ENCODE measurements around the gene TNFAIP8L2. TPM values are rescaled to one million over a fixed set of nuclear protein-coding genes. Genes with fewer than 3 reads are reported as not detected.
A peak's percentile ranks its signal among the peaks of the same experiment; 100 is the strongest.

The TNFAIP8L2 gene
- total RNA-seq, 1 experiment from 2014 or later = not detected

- DNase-seq (no peak), ATAC-seq (no peak)
- no peaks in the 10 kb centered on the region for H3K9me2 ChIP-seq (replicated peaks; ENCODE audit: low read length)
- peak overlapping the region; percentile 94 for H3K4me2 ChIP-seq (ENCODE audit: low read length)
- no peaks in the 10 kb centered on the region; the same call in 1 of the 2 replicates for H3K36me3 ChIP-seq (ENCODE audit: low read depth, low read length)
- ChIA-PET CTCF (no interaction called here), POLR2A (ENCODE audit: unreplicated experiment) (interaction anchor here (0.5 to 1.1 kb wide), 2 partner anchors 22 to 36 kb away, joined by 3 to 7 read pairs; no protein-coding TSS in a partner anchor)
- H3K9me3 ChIP-seq (ENCODE audit: low read length) = no peaks in the 10 kb centered on the region
- H3K4me3 ChIP-seq (ENCODE audit: low read length) = peak overlapping the region; percentile 85
- H3K27me3 ChIP-seq (ENCODE audit: low read length) = no peaks in the 10 kb centered on the region
- no peaks in the 10 kb centered on the region for H3F3A ChIP-seq (ENCODE audit: low read length, unreplicated experiment)
- H3K79me2 ChIP-seq (ENCODE audit: low read length) = peaks cover 32% of the 10 kb centered on the region
- H2AFZ ChIP-seq (ENCODE audit: low read length) = 0 out of 2 replicates have a peak overlapping the region, but pooled peaks have one; percentile 96
- TF ChIP-seq EZH2 (IDR thresholded peaks at IDR 0.05; ENCODE audit: low read length, unreplicated experiment) (no peak), CTCF (conservative IDR thresholded peaks at IDR 0.05; ENCODE audit: low read depth, low read length) (no peak), EZH2phosphoT487 (IDR thresholded peaks at IDR 0.05; ENCODE audit: borderline replicate concordance, low read length) (no peak)
- BruUV-seq (replicated peaks) = no TSS peak
- intact Hi-C loops (cut with micrococcal nuclease) = no loop called here
- no peaks in the 10 kb centered on the region for H4K20me1 ChIP-seq (ENCODE audit: low read length)
- H3K27ac ChIP-seq (ENCODE audit: low read length) = no peak overlapping the region
- H3K9ac ChIP-seq (ENCODE audit: low read length) = peak overlapping the region; percentile 87
- peaks cover 18% of the 10 kb centered on the region for H3K4me1 ChIP-seq (ENCODE audit: insufficient read depth, low read length)
These were observed 10.7 kb downstream of the TNFAIP8L2 start for GRCh38 chr1:151167116-151167515.

GRCh38 chr1:151171190-151171589 lies 14.7 kb downstream of the TNFAIP8L2 start:
- Histone ChIP-seq H3K27ac (ENCODE audit: low read length) (no peak overlapping the region), H3K4me2 (ENCODE audit: low read length) (no peak overlapping the region), H3K79me2 (ENCODE audit: low read length) (peaks cover 12% of the 10 kb centered on the region), H3K4me1 (ENCODE audit: insufficient read depth, low read length) (peaks cover 7% of the 10 kb centered on the region), H4K20me1 (ENCODE audit: low read length) (no peaks in the 10 kb centered on the region), H3K27me3 (ENCODE audit: low read length) (no peaks in the 10 kb centered on the region), H2AFZ (ENCODE audit: low read length) (no peak overlapping the region), H3F3A (ENCODE audit: low read length, unreplicated experiment) (no peaks in the 10 kb centered on the region), H3K9me2 (replicated peaks; ENCODE audit: low read length) (no peaks in the 10 kb centered on the region), H3K9me3 (ENCODE audit: low read length) (no peaks in the 10 kb centered on the region), H3K36me3 (ENCODE audit: low read depth, low read length) (peaks cover 5% of the 10 kb centered on the region; the same call in 1 of the 2 replicates), H3K4me3 (ENCODE audit: low read length) (no peak overlapping the region), H3K9ac (ENCODE audit: low read length) (no peak overlapping the region)
- DNase-seq = no peak
- intact Hi-C loops (cut with micrococcal nuclease) = no loop called here
- no TSS peak for BruUV-seq (replicated peaks)
- POLR2A ChIA-PET (ENCODE audit: unreplicated experiment) = no interaction called here
- TF ChIP-seq EZH2phosphoT487 (IDR thresholded peaks at IDR 0.05; ENCODE audit: borderline replicate concordance, low read length) (no peak), EZH2 (IDR thresholded peaks at IDR 0.05; ENCODE audit: low read length, unreplicated experiment) (no peak), CTCF (conservative IDR thresholded peaks at IDR 0.05; ENCODE audit: low read depth, low read length) (no peak)
- CTCF ChIA-PET = no interaction called here
- no peak for ATAC-seq

- intact Hi-C loops (cut with micrococcal nuclease) = no loop called here
- no peak overlapping the region for H3K27ac ChIP-seq (ENCODE audit: low read length)
- DNase-seq (no peak), ATAC-seq (no peak)
- no TSS peak for BruUV-seq (replicated peaks)
- H3K4me2 ChIP-seq (ENCODE audit: low read length) = no peak overlapping the region
- no peaks in the 10 kb centered on the region for H3K27me3 ChIP-seq (ENCODE audit: low read length)
- no peaks in the 10 kb centered on the region for H3K9me2 ChIP-seq (replicated peaks; ENCODE audit: low read length)
- peaks cover 26% of the 10 kb centered on the region; the same call in 1 of the 2 replicates for H3K36me3 ChIP-seq (ENCODE audit: low read depth, low read length)
- H3K4me3 ChIP-seq (ENCODE audit: low read length) = no peak overlapping the region
- H3F3A ChIP-seq (ENCODE audit: low read length, unreplicated experiment) = no peaks in the 10 kb centered on the region
- no peak overlapping the region for H2AFZ ChIP-seq (ENCODE audit: low read length)
- no peak overlapping the region for H3K9ac ChIP-seq (ENCODE audit: low read length)
- no peaks in the 10 kb centered on the region for H3K9me3 ChIP-seq (ENCODE audit: low read length)
- H4K20me1 ChIP-seq (ENCODE audit: low read length) = no peaks in the 10 kb centered on the region
- no peaks in the 10 kb centered on the region for H3K79me2 ChIP-seq (ENCODE audit: low read length)
- ChIA-PET CTCF (no interaction called here), POLR2A (ENCODE audit: unreplicated experiment) (no interaction called here)
- TF ChIP-seq EZH2 (IDR thresholded peaks at IDR 0.05; ENCODE audit: low read length, unreplicated experiment) (no peak), CTCF (conservative IDR thresholded peaks at IDR 0.05; ENCODE audit: low read depth, low read length) (no peak), EZH2phosphoT487 (IDR thresholded peaks at IDR 0.05; ENCODE audit: borderline replicate concordance, low read length) (no peak)
- no peaks in the 10 kb centered on the region for H3K4me1 ChIP-seq (ENCODE audit: insufficient read depth, low read length)
These were observed 18.7 kb downstream of the TNFAIP8L2 start for GRCh38 chr1:151175041-151175741.

Measured in PC-3 (cell line).